A549 treated with AZD9567 at 1 μM for 4 hours (cell line): ENCODE data around the gene DLX2. TPM values are rescaled to one million over a fixed set of nuclear protein-coding genes. Genes with fewer than 3 reads are reported as not detected.

ENCODE experiments used
- total RNA-seq: library from RNA; stranded (reverse); fragments of 200-300 nt; extraction: Qiagen RNA extraction; gene quantifications from 5 replicates; pipeline ENCODE4 v1.2.3, GENCODE V29; 2022; ENCODE audit not compliant: insufficient read depth

Gene DLX2
- total RNA-seq: 0.49 to 0.79 TPM (median 0.56 TPM) in 4 of 5 replicates, not detected in the other

DNA sequence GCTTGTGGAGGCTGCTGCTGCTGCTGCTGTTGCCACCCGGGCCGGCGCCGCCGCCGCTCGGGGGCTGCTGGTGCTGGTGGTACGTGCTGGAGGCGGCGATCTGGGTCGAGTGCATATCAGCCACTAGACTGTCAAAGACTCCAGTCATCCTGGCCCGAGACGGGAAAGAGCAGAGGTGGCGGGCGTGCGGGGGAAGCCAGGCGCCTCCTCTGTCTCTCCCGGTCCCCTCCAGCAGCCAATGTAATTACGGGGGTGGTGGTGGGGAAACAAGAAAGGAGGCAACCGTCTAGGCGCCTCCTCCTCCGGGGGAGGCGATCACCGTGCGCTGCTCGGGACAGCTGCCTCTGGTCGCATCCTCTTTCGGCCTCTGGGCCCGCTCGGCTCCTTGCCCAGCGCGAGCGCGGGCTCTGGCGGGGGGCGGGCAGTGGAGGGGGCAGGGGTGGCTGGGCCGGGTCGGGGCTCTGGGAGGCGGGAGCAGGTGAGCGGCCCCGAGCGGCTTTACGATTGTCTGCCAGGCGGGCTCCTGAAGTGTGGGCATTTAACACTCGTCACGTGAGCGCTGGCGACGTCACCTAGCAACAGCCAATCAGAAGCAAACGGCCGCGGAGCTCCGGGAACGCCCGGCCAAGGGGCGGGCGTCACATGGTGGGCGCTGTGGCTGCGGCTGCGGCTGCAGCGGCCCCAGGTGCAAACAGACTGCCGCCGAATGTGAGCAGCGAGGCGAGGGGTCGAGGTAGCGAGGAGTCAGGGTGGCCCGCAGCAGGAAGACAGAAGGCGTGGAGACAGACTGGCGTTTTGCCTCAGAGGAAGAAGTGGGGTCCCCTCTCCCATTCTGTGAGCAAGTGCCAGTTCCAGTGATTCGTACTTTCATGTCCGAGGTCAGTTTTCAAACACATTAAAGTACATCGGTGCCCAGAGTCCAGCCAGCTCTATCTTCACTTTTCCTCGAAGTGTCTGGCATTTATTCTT, at the start of gene DLX2:
DLX2 (minus strand) TSS at position 510 of the 969 bp plus-strand sequence; CDS start at position 148, 362 bp downstream.

DNA sequence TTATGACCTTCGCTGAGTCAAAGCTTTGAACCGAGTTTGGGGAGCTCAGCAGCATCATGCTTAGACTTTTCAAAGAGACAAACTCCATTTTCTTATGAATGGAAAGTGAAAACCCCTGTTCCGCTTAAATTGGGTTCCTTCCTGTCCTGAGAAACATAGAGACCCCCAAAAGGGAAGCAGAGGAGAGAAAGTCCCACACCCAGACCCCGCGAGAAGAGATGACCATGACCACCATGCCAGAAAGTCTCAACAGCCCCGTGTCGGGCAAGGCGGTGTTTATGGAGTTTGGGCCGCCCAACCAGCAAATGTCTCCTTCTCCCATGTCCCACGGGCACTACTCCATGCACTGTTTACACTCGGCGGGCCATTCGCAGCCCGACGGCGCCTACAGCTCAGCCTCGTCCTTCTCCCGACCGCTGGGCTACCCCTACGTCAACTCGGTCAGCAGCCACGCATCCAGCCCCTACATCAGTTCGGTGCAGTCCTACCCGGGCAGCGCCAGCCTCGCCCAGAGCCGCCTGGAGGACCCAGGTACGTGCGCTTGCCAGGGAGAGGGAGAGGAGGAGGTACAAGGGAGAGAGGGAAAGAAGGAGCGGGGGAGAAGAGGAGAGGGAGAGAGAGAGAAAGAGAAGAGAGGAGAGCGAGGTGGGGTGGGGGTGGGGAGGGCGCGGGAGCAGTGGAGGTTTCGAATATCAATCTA, 17.1 kb downstream of the DLX2 start, which contains the start of gene DLX1:
DLX1 (plus strand) TSS at position 48 of the 700 bp plus-strand sequence; CDS start at position 219, 171 bp downstream.

Other genes with a start within 250 kb of the DLX2 start
- 12.9 to 23.5 TPM (median 13.7 TPM) in 5 replicates for gene SLC25A12, start 208.7 kb downstream of the DLX2 start, total RNA-seq
- 67.2 to 81.9 TPM (median 72.7 TPM) in 5 replicates for gene HAT1, start 180.4 kb downstream of the DLX2 start, total RNA-seq
- gene METAP1D, start 102.9 kb downstream of the DLX2 start, total RNA-seq: 2.0 to 4.2 TPM (median 2.2 TPM) in 5 replicates
- 2.9 to 4.7 TPM (median 3.8 TPM) in 5 replicates for gene DLX1, start 17.4 kb downstream of the DLX2 start, total RNA-seq